Upper lobe of left lung (tissue), 6 donors: Measurements from ENCODE around the gene NEURL4. TPM values are rescaled to one million over a fixed set of nuclear protein-coding genes. Genes with fewer than 3 reads are reported as not detected.

Experiments used
- ATAC-seq, 2 donors: fragments of 200-7000 bp; cut with Tn5 transposase; one replicate each; pipeline ENCODE4 v1.9.1; 2022; ENCODE audit warnings: mild to moderate bottlenecking in 2 of 2, moderate library complexity in 2 of 2; ENCODE audit not compliant: low FRiP score in 2 of 2
- DNase-seq, 2 donors: peaks; one replicate each; pipeline ENCODE4 v3.0.0-alpha.2; 2019 to 2020
- H3K27ac ChIP-seq, 4 donors: fragments of 200-600 bp; sonication (generic); one replicate each; pipeline ENCODE4 v1.5.1; 2016 to 2019
- H3K27me3 ChIP-seq, 4 donors: fragments of 200-600 bp; sonication (generic); one replicate each; pipeline ENCODE4 v1.5.1; 2017 to 2019
- H3K36me3 ChIP-seq, 4 donors: fragments of 200-600 bp; sonication (generic); one replicate each; pipeline ENCODE4 v1.5.1; 2016 to 2019
- H3K4me1 ChIP-seq, 4 donors: fragments of 200-600 bp; sonication (generic); one replicate each; pipeline ENCODE4 v1.5.1; 2018 to 2019
- H3K4me3 ChIP-seq, 4 donors: fragments of 200-600 bp; sonication (generic); one replicate each; pipeline ENCODE4 v1.5.1; 2017 to 2019; ENCODE audit warnings: mild to moderate bottlenecking in 2 of 4, moderate library complexity in 1 of 4
- H3K9me3 ChIP-seq, 4 donors: fragments of 200-600 bp; sonication (generic); one replicate each; pipeline ENCODE4 v1.5.1; 2018 to 2019
- CTCF ChIP-seq, 6 experiments: fragments of 450-650 bp in 4 of 6; fragments of 200-600 bp in 2 of 6; sonication (generic) in 2 of 6; IDR thresholded peaks; one replicate each; pipeline ENCODE4 v1.5.1; 2016 to 2019; ENCODE audit warnings: antibody characterized with exemption in 6 of 6
- EP300 ChIP-seq, 4 donors: sonication (generic); formaldehyde crosslinking; IDR thresholded peaks; one replicate each; pipeline ENCODE4 v1.5.1; 2017; ENCODE audit warnings: antibody characterized with exemption in 4 of 4, control low read depth in 2 of 4
- POLR2A ChIP-seq, 4 donors: fragments of 450-650 bp; IDR thresholded peaks; one replicate each; pipeline ENCODE4 v1.5.1; 2016 to 2017; ENCODE audit warnings: antibody characterized with exemption in 4 of 4, mild to moderate bottlenecking in 2 of 4
- POLR2AphosphoS5 ChIP-seq, 2 donors: sonication (generic); formaldehyde crosslinking; IDR thresholded peaks; one replicate each; pipeline ENCODE4 v1.5.1; 2017; ENCODE audit warnings: antibody characterized with exemption in 2 of 2
- WGBS, 2 donors: methylation state at CpG; one replicate each; pipeline ENCODE4 v1.1.5; 2017 to 2018; 5-methylcytosine and 5-hydroxymethylcytosine counted together
- total RNA-seq, 6 donors: library from RNA; depleted of rRNA in 4 of 6; stranded (reverse); fragments of >200 nt in 4 of 6; gene quantifications; one replicate each; pipeline versions ENCODE4 v1.1.0 to v1.2.1, GENCODE V29; 2016 to 2021
- donor health status: DM: no; HTN: no; CAD: no; lungs with moderate emphysema.
- donor health status: DM: no; HTN: yes; CAD: no; lungs with severe emphysema.

The NEURL4 gene
- total RNA-seq, 6 donors from 2014 or later: 14.2 to 77.5 (median 37.5) TPM

GRCh38 chr17:7357381-7357780, 28.2 kb upstream of the NEURL4 start:
- H3K4me1 ChIP-seq: peaks cover 17 to 33% (median 22%) of the 10 kb centered on the region in 4 donors
- no peak for TF ChIP-seq POLR2AphosphoS5 (IDR thresholded peaks at IDR 0.05)
- TF ChIP-seq CTCF (IDR thresholded peaks at IDR 0.05): no peak
- TF ChIP-seq POLR2A (IDR thresholded peaks at IDR 0.05): no peak
- TF ChIP-seq EP300 (IDR thresholded peaks at IDR 0.05): no peak
- no peak for ATAC-seq
- H3K9me3 ChIP-seq: no peaks in the 10 kb centered on the region
- H3K27ac ChIP-seq: no peak overlapping the region
- H3K36me3 ChIP-seq: no peaks in the 10 kb centered on the region
- no peak overlapping the region for H3K4me3 ChIP-seq
- no peaks in the 10 kb centered on the region for H3K27me3 ChIP-seq
- DNase-seq: no peak
- 58 to 79% methylated on average over 2 of the region's 2 CpGs for WGBS, 2 donors

DNA sequence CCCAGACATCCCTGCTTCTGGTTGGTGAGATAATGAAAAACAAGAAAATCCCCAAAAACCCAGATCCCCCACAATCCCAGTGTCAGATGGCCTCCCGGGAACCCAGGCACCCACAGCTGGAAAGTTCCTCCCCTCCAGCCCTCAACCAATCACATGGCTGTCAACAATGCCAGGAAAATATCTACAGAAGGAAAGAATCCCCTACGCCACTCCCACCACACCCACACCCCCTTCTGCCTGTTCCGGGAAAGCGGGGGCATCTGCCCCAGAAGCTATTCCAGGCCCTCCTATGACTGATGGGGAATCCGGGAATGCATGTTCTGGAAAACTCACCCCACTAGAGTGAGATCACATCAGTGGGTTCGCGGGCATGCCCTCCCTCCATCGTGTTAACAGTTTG, 27.6 kb upstream of the NEURL4 start:
- Histone ChIP-seq H3K4me3 (no peak overlapping the region), H3K4me1 (peaks cover 19 to 34% (median 23%) of the 10 kb centered on the region in 4 donors), H3K27ac (no peak overlapping the region), H3K27me3 (no peaks in the 10 kb centered on the region), H3K36me3 (no peaks in the 10 kb centered on the region), H3K9me3 (no peaks in the 10 kb centered on the region)
- DNase-seq (no peak), ATAC-seq (peak in 1 of 2 donors; percentile 1)
- WGBS, 2 donors: 63 to 74% methylated on average over 6 to 8 of the region's 8 CpGs
- TF ChIP-seq CTCF (IDR thresholded peaks at IDR 0.05): no peak

- H3K4me1 ChIP-seq: peaks cover 19 to 39% (median 25%) of the 10 kb centered on the region in 4 donors
- no peaks in the 10 kb centered on the region for H3K27me3 ChIP-seq
- no peak overlapping the region for H3K27ac ChIP-seq
- DNase-seq: peak; percentile 88 to 91
- WGBS, 2 donors: 12 to 30% methylated on average over 6 to 12 of the region's 12 CpGs
- no peaks in the 10 kb centered on the region for H3K36me3 ChIP-seq
- TF ChIP-seq EP300 (IDR thresholded peaks at IDR 0.05): no peak
- TF ChIP-seq POLR2A (IDR thresholded peaks at IDR 0.05): no peak
- peak; percentile 87 to 95 (median 94) for TF ChIP-seq CTCF (IDR thresholded peaks at IDR 0.05)
- peak in 1 of 2 donors; percentile 34 for TF ChIP-seq POLR2AphosphoS5 (IDR thresholded peaks at IDR 0.05)
- no peaks in the 10 kb centered on the region for H3K9me3 ChIP-seq
- no peak overlapping the region for H3K4me3 ChIP-seq
- peak; percentile 56 to 85 for ATAC-seq
Measured at GRCh38 chr17:7356072-7356549, 27.0 kb upstream of the NEURL4 start.

DNA sequence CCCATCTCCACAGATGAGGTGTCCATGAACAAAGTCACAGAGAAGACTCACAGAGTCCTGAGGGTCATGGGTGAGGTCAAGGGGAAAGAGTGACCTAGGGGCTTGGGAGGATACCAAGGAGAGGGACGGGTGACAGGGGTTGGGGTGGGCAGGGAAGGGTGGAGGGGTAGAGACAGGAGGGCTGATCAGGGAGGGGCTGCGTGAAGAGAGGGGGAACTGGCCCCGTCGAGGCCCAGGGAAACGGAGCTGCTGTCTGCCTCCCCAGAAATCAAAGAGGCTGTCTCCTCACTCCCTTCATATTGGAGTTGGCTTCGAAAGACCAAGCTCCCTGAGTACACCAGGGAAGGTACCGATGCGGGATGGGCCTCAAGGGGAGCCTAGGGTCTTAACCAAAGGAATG, 26.4 kb upstream of the NEURL4 start:
- TF ChIP-seq POLR2AphosphoS5 (IDR thresholded peaks at IDR 0.05) (no peak), POLR2A (IDR thresholded peaks at IDR 0.05) (no peak), CTCF (IDR thresholded peaks at IDR 0.05) (no peak), EP300 (IDR thresholded peaks at IDR 0.05) (no peak)
- no peaks in the 10 kb centered on the region for H3K9me3 ChIP-seq
- no peak for DNase-seq
- no peak for ATAC-seq
- H3K4me3 ChIP-seq: no peak overlapping the region
- 71 to 72% methylated on average over 8 of the region's 8 CpGs for WGBS, 2 donors
- H3K27me3 ChIP-seq: no peaks in the 10 kb centered on the region
- peak overlapping the region in 1 of 4 donors; percentile 44 for H3K27ac ChIP-seq
- H3K4me1 ChIP-seq: peaks cover 23 to 45% (median 30%) of the 10 kb centered on the region in 4 donors
- H3K36me3 ChIP-seq: no peaks in the 10 kb centered on the region

DNA sequence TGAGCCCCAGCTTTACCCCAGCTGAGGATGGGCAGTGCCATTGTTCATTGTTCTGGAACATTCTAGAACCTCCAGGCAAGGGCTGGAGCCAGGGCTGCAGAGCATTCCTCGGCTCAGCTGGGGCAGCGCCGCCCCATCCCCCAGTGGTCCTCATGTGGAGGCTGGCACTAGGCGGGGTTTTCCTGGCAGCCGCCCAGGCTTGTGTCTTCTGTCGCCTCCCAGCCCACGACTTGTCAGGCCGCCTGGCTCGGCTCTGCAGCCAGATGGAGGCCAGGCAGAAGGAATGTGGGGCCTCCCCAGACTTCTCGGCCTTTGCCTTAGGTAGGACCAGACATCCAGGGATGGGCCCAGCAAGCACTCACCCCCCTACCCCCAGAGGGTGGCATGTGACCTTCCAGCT, 25.9 kb upstream of the NEURL4 start, which contains the start of gene TMEM95:
TMEM95 (plus strand) TSS at position 104 of the 400 bp plus-strand sequence; CDS start at position 153, 49 bp downstream.
- peak within 1 kb of the TSS in 2 of 4 donors; percentile 44 to 95 for H3K27ac ChIP-seq
- no peak for ATAC-seq
- no peak for TF ChIP-seq POLR2A (IDR thresholded peaks at IDR 0.05)
- no peak for TF ChIP-seq CTCF (IDR thresholded peaks at IDR 0.05)
- no peak for TF ChIP-seq EP300 (IDR thresholded peaks at IDR 0.05)
- TF ChIP-seq POLR2AphosphoS5 (IDR thresholded peaks at IDR 0.05): no peak

More for the DNA sequence above, 25.9 kb upstream of the NEURL4 start, which contains the start of gene TMEM95:
- H3K9me3 ChIP-seq: no peaks in the 10 kb centered on the region
- H3K4me1 ChIP-seq: peaks cover 29 to 50% (median 35%) of the 10 kb centered on the region in 4 donors
- H3K36me3 ChIP-seq: no peaks in the 10 kb centered on the region
- DNase-seq: peak in 1 of 2 donors; percentile 82
- no peak within 1 kb of the TSS for H3K4me3 ChIP-seq
- no peaks in the 10 kb centered on the region for H3K27me3 ChIP-seq
- WGBS, 2 donors: 66% methylated on average over 10 of the region's 10 CpGs; no CpG with 5 or more reads in 1 of the 2 donors
